T-helper 1 cell treated with Interleukin-12 subunit alpha and Interleukin-12 subunit beta and Interleukin-4 antibody, amounts not matched to agents 30 ng/mL and 1 ng/mL, for 36 hours (primary cell): ENCODE measurements around the gene NGLY1. TPM values are rescaled to one million over a fixed set of nuclear protein-coding genes. Genes with fewer than 3 reads are reported as not detected.

Source experiments
- total RNA-seq: library from RNA; stranded (reverse); gene quantifications from 2 replicates; pipeline ENCODE4 v1.2.3, GENCODE V29; 2022

The NGLY1 gene
- total RNA-seq, 1 donor from 2014 or later: 61.7 TPM

Other genes starting within 250 kb of the NGLY1 start
- gene TOP2B, start 118.5 kb downstream of the NGLY1 start, total RNA-seq: 119 and 123 TPM in 2 replicates
- 11.6 and 11.8 TPM in 2 replicates for gene OXSM, start 6.6 kb upstream of the NGLY1 start, total RNA-seq